Measurements from ENCODE around the gene FBXL3. TPM values are rescaled to one million over a fixed set of nuclear protein-coding genes. Genes with fewer than 3 reads are reported as not detected.

Gene FBXL3
- total RNA-seq, 1 experiment from 2014 or later, result 22.0 TPM

- H3K4me3 ChIP-seq, result no peak overlapping the region
- no peak overlapping the region for H3K27ac ChIP-seq
- intact Hi-C loops (cut with micrococcal nuclease; ENCODE audit: unreplicated experiment), result no loop called here
- TF ChIP-seq EZH2 (IDR thresholded peaks at IDR 0.05; ENCODE audit: low read depth) (no peak), CTCF (conservative IDR thresholded peaks at IDR 0.05) (no peak)
- POLR2A ChIA-PET (ENCODE audit: unreplicated experiment), result interaction anchor here (0.7 kb wide), 1 partner anchor 191 kb away, joined by 4 read pairs; no protein-coding TSS in a partner anchor
- H3K4me1 ChIP-seq (replicated peaks; ENCODE audit: insufficient read depth), result 0 out of 2 replicates have a peak, but pooled peaks cover 6% of the 10 kb centered on the region
- DNase-seq, result no peak
- H3K9me2 ChIP-seq (ENCODE audit: insufficient read depth), result no peaks in the 10 kb centered on the region
- no peaks in the 10 kb centered on the region; the same call in 1 of the 2 replicates for H3F3A ChIP-seq (ENCODE audit: insufficient read depth, low read depth)
- H2AFZ ChIP-seq, result no peak overlapping the region
- no TSS peak for BruUV-seq (replicated peaks)
- H4K20me1 ChIP-seq (ENCODE audit: insufficient read depth), result no peaks in the 10 kb centered on the region
- no peaks in the 10 kb centered on the region for H3K36me3 ChIP-seq (ENCODE audit: low read depth)
- no peaks in the 10 kb centered on the region for H3K27me3 ChIP-seq (ENCODE audit: insufficient read depth, low read depth)
- no peaks in the 10 kb centered on the region for H3K9me3 ChIP-seq (ENCODE audit: insufficient read depth, low read depth)
- H3K79me2 ChIP-seq (ENCODE audit: low read depth), result no peaks in the 10 kb centered on the region
- CTCF ChIA-PET, result no interaction called here
- no peak overlapping the region for H3K4me2 ChIP-seq
These were observed 12.0 kb upstream of the FBXL3 start for GRCh38 chr13:77038907-77039480.

- Histone ChIP-seq H3K36me3 (ENCODE audit: low read depth) (no peaks in the 10 kb centered on the region), H3K9me3 (ENCODE audit: insufficient read depth, low read depth) (no peaks in the 10 kb centered on the region), H3F3A (ENCODE audit: insufficient read depth, low read depth) (no peaks in the 10 kb centered on the region), H3K4me2 (no peak overlapping the region), H3K4me3 (no peak overlapping the region), H4K20me1 (ENCODE audit: insufficient read depth) (no peaks in the 10 kb centered on the region), H3K79me2 (ENCODE audit: low read depth) (no peaks in the 10 kb centered on the region), H3K27me3 (ENCODE audit: insufficient read depth, low read depth) (no peaks in the 10 kb centered on the region), H2AFZ (no peak overlapping the region), H3K4me1 (replicated peaks; ENCODE audit: insufficient read depth) (0 out of 2 replicates have a peak, but pooled peaks cover 6% of the 10 kb centered on the region), H3K27ac (no peak overlapping the region), H3K9me2 (ENCODE audit: insufficient read depth) (no peaks in the 10 kb centered on the region; the same call in 1 of the 2 replicates)
- TF ChIP-seq CTCF (conservative IDR thresholded peaks at IDR 0.05), result no peak
- TF ChIP-seq EZH2 (IDR thresholded peaks at IDR 0.05; ENCODE audit: low read depth), result no peak
- ChIA-PET CTCF (no interaction called here), POLR2A (ENCODE audit: unreplicated experiment) (no interaction called here)
- DNase-seq, result no peak
- no TSS peak for BruUV-seq (replicated peaks)
- intact Hi-C loops (cut with micrococcal nuclease; ENCODE audit: unreplicated experiment), result no loop called here
These were observed 9.3 kb upstream of the FBXL3 start for GRCh38 chr13:77036279-77036678.

GRCh38 chr13:77034881-77035280 lies 7.9 kb upstream of the FBXL3 start:
- Histone ChIP-seq H4K20me1 (ENCODE audit: insufficient read depth) (no peaks in the 10 kb centered on the region), H3F3A (ENCODE audit: insufficient read depth, low read depth) (no peaks in the 10 kb centered on the region), H3K27me3 (ENCODE audit: insufficient read depth, low read depth) (no peaks in the 10 kb centered on the region), H3K36me3 (ENCODE audit: low read depth) (no peaks in the 10 kb centered on the region), H3K9me3 (ENCODE audit: insufficient read depth, low read depth) (no peaks in the 10 kb centered on the region), H3K4me3 (no peak overlapping the region), H3K79me2 (ENCODE audit: low read depth) (no peaks in the 10 kb centered on the region), H3K4me2 (no peak overlapping the region), H3K4me1 (replicated peaks; ENCODE audit: insufficient read depth) (peaks cover 8% of the 10 kb centered on the region), H3K27ac (no peak overlapping the region), H3K9me2 (ENCODE audit: insufficient read depth) (no peaks in the 10 kb centered on the region; the same call in 1 of the 2 replicates), H2AFZ (no peak overlapping the region)
- no TSS peak for BruUV-seq (replicated peaks)
- CTCF ChIA-PET, result no interaction called here
- TF ChIP-seq CTCF (conservative IDR thresholded peaks at IDR 0.05), result no peak
- no peak for TF ChIP-seq EZH2 (IDR thresholded peaks at IDR 0.05; ENCODE audit: low read depth)
- intact Hi-C loops (cut with micrococcal nuclease; ENCODE audit: unreplicated experiment), result no loop called here
- no peak for DNase-seq
- POLR2A ChIA-PET (ENCODE audit: unreplicated experiment), result no interaction called here
